ENCODE measurements around the gene UNC45A.
A peak's percentile ranks its signal among the peaks of the same experiment; 100 is the strongest.

The UNC45A gene, protein sequence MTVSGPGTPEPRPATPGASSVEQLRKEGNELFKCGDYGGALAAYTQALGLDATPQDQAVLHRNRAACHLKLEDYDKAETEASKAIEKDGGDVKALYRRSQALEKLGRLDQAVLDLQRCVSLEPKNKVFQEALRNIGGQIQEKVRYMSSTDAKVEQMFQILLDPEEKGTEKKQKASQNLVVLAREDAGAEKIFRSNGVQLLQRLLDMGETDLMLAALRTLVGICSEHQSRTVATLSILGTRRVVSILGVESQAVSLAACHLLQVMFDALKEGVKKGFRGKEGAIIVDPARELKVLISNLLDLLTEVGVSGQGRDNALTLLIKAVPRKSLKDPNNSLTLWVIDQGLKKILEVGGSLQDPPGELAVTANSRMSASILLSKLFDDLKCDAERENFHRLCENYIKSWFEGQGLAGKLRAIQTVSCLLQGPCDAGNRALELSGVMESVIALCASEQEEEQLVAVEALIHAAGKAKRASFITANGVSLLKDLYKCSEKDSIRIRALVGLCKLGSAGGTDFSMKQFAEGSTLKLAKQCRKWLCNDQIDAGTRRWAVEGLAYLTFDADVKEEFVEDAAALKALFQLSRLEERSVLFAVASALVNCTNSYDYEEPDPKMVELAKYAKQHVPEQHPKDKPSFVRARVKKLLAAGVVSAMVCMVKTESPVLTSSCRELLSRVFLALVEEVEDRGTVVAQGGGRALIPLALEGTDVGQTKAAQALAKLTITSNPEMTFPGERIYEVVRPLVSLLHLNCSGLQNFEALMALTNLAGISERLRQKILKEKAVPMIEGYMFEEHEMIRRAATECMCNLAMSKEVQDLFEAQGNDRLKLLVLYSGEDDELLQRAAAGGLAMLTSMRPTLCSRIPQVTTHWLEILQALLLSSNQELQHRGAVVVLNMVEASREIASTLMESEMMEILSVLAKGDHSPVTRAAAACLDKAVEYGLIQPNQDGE

DNA sequence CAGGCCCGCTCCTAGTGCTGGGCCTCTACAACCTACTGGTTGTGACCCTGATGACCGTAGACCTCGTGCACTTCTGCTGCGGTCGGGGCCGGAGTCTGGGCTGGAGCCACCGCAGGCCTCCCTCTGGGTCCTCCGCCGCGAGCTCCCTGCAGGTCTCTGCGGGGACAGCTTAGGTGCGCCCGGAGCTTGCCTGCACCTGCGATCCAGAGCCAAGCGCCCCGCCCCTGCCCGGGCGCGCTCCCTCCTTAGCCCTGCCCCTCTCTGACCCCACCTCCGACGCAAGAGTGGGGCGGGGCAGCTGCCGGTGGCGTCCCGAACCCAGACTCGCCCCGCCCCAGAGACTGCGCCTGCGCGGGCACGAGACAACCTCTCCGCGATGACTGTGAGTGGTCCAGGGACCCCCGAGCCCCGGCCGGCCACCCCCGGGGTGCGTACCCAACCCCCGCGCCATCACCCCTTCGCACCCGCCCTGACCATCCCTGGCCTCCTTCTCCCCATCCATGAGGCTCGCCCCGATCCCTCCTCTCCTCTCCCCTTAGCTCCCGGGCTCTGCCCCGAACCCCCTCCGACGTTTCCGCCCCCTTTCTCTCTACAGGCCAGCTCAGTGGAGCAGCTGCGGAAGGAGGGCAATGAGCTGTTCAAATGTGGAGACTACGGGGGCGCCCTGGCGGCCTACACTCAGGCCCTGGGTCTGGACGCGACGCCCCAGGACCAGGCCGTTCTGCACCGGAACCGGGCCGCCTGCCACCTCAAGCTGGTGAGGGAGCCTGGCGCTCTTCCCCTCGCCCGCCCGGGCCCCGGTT is at the start of gene UNC45A:
TSS of gene UNC45A (plus strand) at position 337 of the 803 bp plus-strand sequence. CDS start at position 377, 40 bp downstream.
- peak; percentile 69 to 86 for DNase-seq

DNA sequence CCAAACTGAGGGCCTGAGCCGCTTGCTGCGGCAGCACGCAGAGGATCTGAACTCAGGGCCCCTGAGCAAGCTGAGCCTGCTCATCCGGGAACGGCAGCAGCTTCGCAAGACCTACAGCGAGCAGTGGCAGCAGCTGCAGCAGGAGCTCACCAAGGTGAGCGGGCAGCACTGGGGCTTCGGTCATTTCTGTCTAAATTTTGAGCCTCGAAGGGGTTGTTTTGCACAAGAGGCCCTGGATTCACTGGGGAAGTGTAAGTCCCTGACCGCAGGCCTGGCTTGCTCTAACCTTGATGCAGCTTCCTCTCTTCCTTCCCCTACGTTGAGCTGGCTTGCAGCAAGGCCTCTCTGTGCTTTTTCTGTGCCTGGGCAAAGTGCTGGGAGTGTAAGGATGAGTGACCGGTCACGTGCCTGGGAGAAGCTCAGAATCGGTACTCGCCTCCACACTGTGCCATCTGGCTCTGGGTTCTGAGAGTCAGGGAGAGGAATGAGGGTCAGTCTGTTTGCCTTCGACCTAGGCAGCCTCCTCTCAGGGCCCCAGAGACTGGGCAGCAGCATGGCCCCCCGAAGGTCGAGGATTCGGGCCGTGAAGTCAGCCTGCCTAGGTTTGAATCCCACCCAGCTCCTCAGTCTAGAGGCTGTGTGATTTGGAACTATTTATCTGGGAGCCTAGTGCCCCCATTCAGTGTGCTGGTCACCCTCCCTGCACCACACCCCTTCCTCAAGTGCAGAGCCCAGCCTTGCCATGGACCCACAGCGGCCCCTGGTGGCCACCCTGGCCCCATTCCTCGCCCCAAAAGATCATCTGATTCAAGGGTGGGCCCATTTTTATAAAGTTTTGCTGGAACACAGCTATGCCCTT is 49.4 kb upstream of the UNC45A start:
- DNase-seq = peak; percentile 74 to 90

DNA sequence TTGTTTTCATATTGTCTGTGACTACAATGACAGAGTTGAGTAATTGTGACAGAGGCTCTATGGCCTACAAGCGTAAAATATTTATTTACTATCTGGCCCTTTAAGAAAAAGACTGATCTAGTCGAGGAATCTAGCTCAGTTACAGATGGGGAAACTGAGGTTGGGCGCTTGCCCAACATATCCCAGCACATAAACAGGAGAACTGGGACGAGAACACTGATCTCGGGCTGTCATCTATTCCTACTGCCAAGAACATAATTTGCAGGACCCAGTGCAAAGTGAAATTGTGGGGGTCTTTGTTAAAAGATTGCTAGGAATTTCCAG is 48.8 kb upstream of the UNC45A start:
- DNase-seq = no peak

DNA sequence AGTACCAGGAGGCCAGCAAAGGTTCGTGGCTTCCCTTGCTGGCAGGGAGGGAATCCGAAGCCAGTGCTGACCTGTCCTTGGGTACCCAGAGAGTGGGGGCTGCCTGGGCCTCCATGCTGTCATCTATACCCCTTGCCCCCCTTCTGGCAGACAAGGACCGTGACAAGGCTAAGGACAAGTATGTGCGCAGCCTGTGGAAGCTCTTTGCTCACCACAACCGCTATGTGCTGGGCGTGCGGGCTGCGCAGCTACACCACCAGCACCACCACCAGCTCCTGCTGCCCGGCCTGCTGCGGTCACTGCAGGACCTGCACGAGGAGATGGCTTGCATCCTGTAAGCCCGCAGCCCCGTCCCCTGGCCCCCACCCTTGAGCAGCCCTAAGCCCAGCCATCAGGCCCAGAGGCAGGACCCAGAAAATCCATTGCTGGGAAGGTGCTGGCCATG is 48.0 kb upstream of the UNC45A start:
- DNase-seq = no peak

DNA sequence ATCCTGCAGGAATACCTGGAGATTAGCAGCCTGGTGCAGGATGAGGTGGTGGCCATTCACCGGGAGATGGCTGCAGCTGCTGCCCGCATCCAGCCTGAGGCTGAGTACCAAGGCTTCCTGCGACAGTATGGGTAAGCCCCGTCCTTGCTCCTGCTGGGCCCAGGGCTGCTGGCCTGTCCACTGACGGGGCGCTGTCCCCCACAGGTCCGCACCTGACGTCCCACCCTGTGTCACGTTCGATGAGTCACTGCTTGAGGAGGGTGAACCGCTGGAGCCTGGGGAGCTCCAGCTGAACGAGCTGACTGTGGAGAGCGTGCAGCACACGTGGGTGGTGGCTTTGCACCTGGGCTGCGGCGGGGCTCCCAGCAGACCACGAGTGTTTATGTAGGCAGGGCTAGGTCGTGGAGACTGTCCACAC is 45.8 kb upstream of the UNC45A start:
- no peak for DNase-seq

DNA sequence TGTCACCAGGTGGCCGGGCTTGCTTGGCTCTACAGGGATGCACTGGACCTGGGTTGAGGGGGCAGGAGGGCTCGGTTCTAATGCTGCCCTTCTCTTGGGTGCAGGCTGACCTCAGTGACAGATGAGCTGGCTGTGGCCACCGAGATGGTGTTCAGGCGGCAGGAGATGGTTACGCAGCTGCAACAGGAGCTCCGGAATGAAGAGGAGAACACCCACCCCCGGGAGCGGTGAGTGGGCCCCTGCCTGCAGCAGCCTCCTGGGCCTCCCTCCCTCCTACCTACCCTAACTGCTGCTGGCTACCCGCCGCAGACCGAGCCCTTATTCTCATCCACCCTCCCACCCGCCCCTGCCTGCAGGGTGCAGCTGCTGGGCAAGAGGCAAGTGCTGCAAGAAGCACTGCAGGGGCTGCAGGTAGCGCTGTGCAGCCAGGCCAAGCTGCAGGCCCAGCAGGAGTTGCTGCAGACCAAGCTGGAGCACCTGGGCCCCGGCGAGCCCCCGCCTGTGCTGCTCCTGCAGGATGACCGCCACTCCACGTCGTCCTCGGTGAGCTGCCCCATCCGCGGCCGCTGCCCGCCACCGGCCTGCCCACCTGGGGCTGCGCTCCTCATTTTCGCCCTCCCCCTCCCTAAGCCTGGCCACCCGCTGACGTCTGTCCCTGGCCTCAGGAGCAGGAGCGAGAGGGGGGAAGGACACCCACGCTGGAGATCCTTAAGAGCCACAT is 45.2 kb upstream of the UNC45A start:
- no peak for DNase-seq

DNA sequence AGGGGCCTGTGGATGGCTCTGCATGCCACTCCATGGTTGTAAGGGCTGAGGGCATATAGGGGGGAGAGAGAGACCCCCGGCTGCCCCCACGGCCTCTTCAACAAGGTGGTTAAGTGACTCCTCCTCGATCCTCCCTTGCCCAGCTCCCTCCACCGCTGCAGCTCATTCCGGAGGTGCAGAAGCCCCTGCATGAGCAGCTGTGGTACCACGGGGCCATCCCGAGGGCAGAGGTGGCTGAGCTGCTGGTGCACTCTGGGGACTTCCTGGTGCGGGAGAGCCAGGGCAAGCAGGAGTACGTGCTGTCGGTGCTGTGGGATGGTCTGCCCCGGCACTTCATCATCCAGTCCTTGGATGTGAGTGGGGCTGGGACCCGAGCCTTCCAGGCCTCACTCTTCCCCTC is 44.2 kb upstream of the UNC45A start:
- no peak for DNase-seq

DNA sequence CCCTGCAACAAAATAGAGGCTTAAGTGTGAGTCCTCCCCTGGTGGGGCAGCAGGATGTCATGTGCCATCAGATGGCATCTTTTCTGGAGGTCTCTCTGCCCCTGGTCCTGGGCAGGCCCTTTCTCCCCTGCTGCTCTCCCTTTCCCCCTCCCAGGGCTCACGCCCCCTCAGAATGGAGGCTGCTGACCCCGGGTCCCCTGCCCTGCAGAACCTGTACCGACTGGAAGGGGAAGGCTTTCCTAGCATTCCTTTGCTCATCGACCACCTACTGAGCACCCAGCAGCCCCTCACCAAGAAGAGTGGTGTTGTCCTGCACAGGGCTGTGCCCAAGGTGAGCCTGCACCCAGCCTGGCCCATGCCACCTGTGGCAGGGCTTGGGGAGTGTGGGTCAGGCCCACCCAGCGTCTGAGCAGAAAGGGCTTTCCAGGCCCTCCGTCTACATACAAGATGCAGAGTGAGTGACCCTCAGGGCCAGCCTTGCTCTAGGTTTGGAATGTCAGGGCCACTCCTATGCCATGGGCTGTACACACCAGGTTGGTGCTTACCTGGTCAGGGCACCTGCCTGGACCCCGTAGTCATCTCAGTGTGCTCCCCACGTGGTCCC is 43.6 kb upstream of the UNC45A start:
- DNase-seq = no peak

DNA sequence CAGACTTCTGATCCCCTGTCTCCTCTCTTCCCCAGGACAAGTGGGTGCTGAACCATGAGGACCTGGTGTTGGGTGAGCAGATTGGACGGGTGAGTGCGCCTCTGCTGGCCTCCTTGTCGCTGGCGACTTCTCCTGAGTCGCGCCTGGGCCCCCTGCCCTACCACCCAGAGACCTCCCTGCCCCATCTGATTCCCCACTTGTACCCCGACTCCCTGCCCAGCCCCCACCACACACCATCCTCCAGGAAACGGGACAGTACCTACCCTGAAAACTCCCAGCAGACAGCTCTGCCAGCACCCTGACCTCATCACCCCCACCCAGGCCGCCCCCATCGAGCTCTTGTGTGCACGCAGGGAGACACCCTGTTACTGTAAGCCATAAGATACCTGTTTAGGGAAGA is 43.1 kb upstream of the UNC45A start:
- no peak for DNase-seq

DNA sequence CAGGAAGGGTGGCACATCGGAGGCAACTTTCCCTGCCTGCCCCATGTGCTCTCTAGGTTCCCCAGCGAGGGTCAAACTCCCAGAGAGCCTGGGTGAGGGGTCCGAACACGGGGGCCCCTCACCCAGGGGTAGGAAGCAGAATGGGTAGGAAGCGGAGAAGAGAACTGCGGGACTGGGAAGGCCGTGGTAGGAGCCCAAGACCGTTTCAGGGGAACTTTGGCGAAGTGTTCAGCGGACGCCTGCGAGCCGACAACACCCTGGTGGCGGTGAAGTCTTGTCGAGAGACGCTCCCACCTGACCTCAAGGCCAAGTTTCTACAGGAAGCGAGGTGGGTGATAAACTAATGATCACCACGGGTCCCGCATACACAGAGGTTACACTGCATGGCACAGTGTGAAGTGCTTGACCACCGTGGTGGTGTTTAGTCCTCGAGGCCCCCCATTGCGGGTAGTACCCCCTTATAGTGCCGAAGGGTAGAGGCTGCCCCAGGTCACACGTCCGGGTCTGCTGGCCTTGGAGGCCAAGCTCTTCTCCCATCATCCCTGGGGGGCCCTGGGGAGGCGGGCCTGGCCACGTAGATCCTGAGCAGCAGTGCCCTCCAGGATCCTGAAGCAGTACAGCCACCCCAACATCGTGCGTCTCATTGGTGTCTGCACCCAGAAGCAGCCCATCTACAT is 42.4 kb upstream of the UNC45A start:
- DNase-seq = no peak

DNA sequence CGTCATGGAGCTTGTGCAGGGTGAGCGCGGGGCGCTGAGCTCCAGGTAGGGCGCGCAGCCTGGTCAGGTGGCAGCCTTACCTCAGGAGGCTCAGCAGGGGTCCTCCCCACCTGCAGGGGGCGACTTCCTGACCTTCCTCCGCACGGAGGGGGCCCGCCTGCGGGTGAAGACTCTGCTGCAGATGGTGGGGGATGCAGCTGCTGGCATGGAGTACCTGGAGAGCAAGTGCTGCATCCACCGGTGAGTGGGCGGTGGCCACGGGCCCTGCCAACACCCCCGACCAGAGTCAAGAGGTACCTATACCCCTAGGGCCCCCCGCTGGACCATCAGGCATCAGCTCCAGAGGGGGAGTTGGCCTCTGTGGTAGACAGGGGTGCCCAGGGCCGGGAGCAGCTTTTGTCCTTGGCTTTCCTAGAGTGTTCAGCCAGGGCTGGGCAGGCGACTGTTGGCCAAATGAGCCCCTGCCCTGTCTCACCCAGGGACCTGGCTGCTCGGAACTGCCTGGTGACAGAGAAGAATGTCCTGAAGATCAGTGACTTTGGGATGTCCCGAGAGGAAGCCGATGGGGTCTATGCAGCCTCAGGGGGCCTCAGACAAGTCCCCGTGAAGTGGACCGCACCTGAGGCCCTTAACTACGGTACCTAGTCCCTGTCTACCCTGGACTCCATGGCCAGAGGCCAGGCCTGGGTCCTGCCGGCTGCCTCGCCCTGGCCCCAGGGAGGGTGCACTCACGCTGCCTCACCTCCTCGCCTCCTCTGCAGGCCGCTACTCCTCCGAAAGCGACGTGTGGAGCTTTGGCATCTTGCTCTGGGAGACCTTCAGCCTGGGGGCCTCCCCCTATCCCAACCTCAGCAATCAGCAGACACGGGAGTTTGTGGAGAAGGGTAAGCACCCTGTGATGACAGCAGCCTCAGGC is 41.7 kb upstream of the UNC45A start:
- no peak for DNase-seq

DNA sequence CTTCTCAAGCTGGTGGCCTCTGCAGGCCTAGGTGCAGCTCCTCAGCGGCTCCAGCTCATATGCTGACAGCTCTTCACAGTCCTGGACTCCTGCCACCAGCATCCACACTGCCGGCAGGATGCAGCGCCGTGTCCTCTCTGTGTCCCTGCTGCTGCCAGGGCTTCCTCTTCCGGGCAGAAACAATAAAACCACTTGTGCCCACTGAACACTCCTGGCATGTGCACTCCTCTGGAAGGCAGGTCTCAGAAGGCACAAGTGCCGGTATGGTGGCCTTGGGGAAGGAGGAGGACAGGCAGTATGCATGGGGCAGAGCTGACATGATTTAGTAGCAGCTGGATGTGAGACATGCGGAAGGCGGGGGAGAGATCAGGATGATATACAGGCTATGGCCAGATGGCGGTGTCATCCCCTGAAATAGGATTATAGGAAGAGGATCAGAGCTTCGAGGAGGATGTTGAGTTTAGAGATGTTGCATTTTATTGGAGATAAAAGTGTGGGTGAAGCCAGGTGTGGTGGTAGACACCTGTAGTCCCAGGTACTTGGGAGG is 39.4 kb upstream of the UNC45A start:
- DNase-seq = no peak

DNA sequence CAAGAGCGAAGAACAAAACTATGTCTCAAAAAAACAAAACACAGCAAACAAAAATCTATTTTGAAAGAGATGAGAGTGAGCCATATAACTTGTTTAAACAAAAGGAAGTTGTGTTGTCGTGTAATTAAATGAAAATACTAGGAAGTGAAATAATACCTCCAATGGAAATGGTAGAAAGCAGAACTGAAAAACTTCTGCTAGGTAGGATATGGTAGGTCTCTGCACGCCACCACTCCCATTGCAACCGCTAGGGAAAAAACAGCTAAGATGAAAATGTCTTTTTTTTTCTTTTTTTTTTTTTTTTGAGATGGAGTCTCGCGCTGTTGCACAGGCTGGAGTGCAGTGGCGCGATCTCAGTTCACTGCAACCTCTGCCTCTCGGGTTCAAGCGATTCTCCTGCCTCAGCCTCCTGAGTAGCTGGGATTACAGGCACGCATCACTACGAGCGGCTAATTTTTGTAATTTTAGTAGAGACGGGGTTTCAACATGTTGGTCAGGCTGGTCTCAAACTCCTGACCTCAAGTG is 37.9 kb upstream of the UNC45A start:
- DNase-seq = peak in 1 of 2 donors; percentile 16

DNA sequence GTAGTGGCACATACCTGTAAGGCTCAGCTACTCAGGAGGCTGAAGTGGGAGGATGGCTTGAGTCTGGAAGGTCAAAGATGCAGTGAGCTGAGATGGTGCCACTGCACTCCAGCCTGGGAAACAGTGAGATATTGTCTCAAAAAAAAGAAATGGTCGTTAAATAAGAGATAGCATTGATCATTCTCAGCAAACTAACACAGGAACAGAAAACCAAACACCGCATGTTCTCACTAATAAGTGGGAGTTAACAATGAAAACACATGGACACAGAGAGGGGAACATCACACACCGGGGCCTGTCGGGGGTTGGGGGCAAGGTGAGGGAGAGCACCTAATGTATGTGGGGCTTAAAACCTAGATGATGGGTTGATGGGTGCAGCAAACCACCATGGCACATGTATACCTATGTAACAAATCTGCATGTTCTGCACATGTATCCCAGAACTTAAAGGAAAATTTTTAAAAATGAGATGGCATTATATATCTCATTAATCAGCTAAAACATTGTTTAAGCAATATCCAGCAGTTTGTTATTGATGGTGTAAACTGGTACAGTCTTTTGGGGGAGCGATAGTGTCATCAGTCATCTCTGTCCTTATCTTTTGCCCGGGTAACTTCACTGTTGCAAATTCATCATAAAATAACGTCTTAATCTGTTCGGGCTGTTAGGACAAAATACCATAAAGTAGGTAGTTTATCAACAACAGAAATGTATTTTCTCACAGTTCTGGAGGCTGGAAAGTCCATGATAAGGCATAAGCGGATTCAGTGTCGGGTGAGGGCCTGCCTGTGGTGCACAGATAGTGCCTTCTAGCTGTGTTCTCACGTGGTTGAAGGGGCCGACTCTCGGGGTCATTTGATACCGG is 33.7 kb upstream of the UNC45A start:
- no peak for DNase-seq

DNA sequence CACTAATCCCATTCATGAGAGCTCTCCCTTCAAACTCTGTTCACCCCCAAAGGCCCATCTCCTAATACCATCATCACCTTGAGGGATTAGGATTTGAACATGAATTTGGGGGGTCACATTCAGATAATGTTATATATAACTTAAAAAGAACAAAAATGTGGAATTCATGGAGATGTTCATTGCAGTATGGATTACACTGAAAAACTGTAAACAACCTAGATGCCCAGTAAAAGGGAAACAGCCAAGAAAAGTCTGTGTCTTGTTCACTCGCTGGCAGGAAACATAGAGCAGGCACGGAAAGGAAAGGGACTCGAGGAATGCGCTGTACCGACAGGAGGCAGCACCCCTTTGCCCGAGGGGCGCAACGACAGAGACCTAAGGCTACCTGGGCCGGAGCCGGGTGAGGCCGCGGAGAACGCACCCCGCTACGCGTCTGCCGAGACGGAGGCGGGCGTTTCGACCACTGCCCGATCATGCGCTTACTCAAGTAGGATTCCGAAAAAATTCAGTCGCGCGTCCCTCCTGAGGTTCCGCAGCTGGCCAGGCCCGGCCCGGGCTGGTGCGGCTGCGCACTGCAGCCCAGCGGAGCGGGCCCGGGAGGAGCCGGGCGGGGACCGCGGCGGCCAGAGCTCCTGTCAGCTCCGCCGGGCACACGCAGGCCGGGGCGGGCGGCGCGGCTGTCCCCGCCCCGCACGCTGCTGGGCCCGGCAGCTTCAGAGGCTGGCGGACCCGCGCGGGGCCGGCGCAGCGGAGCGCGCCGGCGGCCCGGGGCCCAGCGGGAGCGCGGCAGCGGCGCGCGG is 32.8 kb upstream of the UNC45A start:
- DNase-seq = peak; percentile 73 to 74

All from inflammatory macrophage treated with lipopolysaccharide for 1 hour (primary cell).